Cardiac fibroblast (primary cell): Measurements from ENCODE around the gene POT1.

ENCODE experiments used
- DNase-seq, 2 donors: peaks; one replicate each; pipeline versions ENCODE4 v3.0.0 to v3.0.0-alpha.2; 2010; ENCODE audit warnings: low read depth in 2 of 2
- H3K4me3 ChIP-seq, 2 donors: replicated peaks in 1 of 2; 1 replicate in 1 of 2; 2 replicates in 1 of 2; pipeline ENCODE4 v1.5.1; 2011; ENCODE audit warnings: low read depth in 2 of 2, low read length in 2 of 2, mild to moderate bottlenecking in 2 of 2, moderate library complexity in 1 of 2
- CTCF ChIP-seq: IDR thresholded peaks from one replicate; pipeline ENCODE4 v1.5.1; 2011; ENCODE audit warnings: low read depth, mild to moderate bottlenecking, low read length, inconsistent platforms

The POT1 gene

GRCh38 chr7:124943472-124943871, 13.8 kb upstream of the POT1 start:
- H3K4me3 ChIP-seq: no peak overlapping the region
- TF ChIP-seq CTCF: no peak
- DNase-seq: no peak

GRCh38 chr7:124942399-124942798, 12.8 kb upstream of the POT1 start:
- TF ChIP-seq CTCF: no peak
- H3K4me3 ChIP-seq: no peak overlapping the region
- DNase-seq: no peak

- TF ChIP-seq CTCF: no peak
- no peak overlapping the region for H3K4me3 ChIP-seq
- peak; percentile 43 to 73 for DNase-seq
Observed at GRCh38 chr7:124940306-124940705, 10.7 kb upstream of the POT1 start.

- no peak overlapping the region for H3K4me3 ChIP-seq
- TF ChIP-seq CTCF: no peak
- no peak for DNase-seq
Observed at GRCh38 chr7:124938128-124938527, 8.5 kb upstream of the POT1 start.

GRCh38 chr7:124937076-124937475, 7.5 kb upstream of the POT1 start:
- no peak overlapping the region for H3K4me3 ChIP-seq
- TF ChIP-seq CTCF: no peak
- no peak for DNase-seq

GRCh38 chr7:124934841-124935240, 5.2 kb upstream of the POT1 start:
- TF ChIP-seq CTCF: no peak
- no peak for DNase-seq
- no peak overlapping the region for H3K4me3 ChIP-seq
